Activated CD4-positive, alpha-beta memory T cell treated with anti-CD3 and anti-CD28 coated beads, Interleukin-2, amount 10 ng/mL, durations not matched to agents 7 days and 5 days (primary cell): ENCODE results near the gene PLEKHA5. TPM values are rescaled to one million over a fixed set of nuclear protein-coding genes. Genes with fewer than 3 reads are reported as not detected.

Experiments
- CTCF ChIA-PET: fragments of 350-600 bp; sonication (Branson Sonifier 250); formaldehyde crosslinking; loops from one replicate; lab custom pipeline; 2021; ENCODE audit warnings: antibody characterized with exemption, inconsistent platforms; lab: Charles Lee
- POLR2A ChIA-PET: fragments of 350-600 bp; sonication (Branson Sonifier 250); formaldehyde crosslinking; loops from one replicate; lab custom pipeline; 2021; ENCODE audit warnings: antibody characterized with exemption; lab: Charles Lee
- DNase-seq: peaks from one replicate; pipeline ENCODE4 v3.0.0-alpha.2; 2020
- H3K27ac Mint-ChIP-seq: one replicate; pipeline ENCODE4 v1.8.0; 2021; ENCODE audit warnings: mild to moderate bottlenecking, mixed read lengths
- H3K27me3 Mint-ChIP-seq: one replicate; pipeline ENCODE4 v1.8.0; 2021; ENCODE audit warnings: mixed read lengths
- H3K36me3 Mint-ChIP-seq: one replicate; pipeline ENCODE4 v1.8.0; 2021; ENCODE audit warnings: low read depth, mixed read lengths
- H3K4me1 Mint-ChIP-seq: one replicate; pipeline ENCODE4 v1.8.0; 2021; ENCODE audit warnings: mixed read lengths
- H3K4me3 Mint-ChIP-seq: one replicate; pipeline ENCODE4 v1.8.0; 2021; ENCODE audit warnings: mild to moderate bottlenecking, mixed read lengths
- H3K9me3 Mint-ChIP-seq: one replicate; pipeline ENCODE4 v1.8.0; 2021; ENCODE audit warnings: mixed read lengths
- total RNA-seq, 2 experiments: library from RNA; stranded (reverse); gene quantifications; one replicate each; pipeline ENCODE4 v1.2.3, GENCODE V29; 2021

PLEKHA5 gene
- total RNA-seq, 2 experiments from 2014 or later = 13.5 to 15.2 TPM

- no peaks in the 10 kb centered on the region for H3K9me3 Mint-ChIP-seq
- no peaks in the 10 kb centered on the region for H3K4me1 Mint-ChIP-seq
- no peak overlapping the region for H3K4me3 Mint-ChIP-seq
- H3K27me3 Mint-ChIP-seq = no peaks in the 10 kb centered on the region
- H3K36me3 Mint-ChIP-seq = no peaks in the 10 kb centered on the region
- POLR2A ChIA-PET = no interaction called here
- CTCF ChIA-PET = interaction anchor here (0.6 to 0.7 kb wide), 2 partner anchors 46 to 523 kb away, joined by 3 to 4 read pairs; no protein-coding TSS in a partner anchor
- no peak for DNase-seq
- no peak overlapping the region for H3K27ac Mint-ChIP-seq
These were observed 130.6 kb downstream of the PLEKHA5 start for GRCh38 chr12:19260135-19260534.

- POLR2A ChIA-PET = no interaction called here
- CTCF ChIA-PET = interaction anchor here (0.9 kb wide), 1 partner anchor 310 kb away, joined by 3 read pairs; no protein-coding TSS in a partner anchor
These were observed 132.2 kb downstream of the PLEKHA5 start for GRCh38 chr12:19261773-19262172.

GRCh38 chr12:19263672-19264071 lies 134.1 kb downstream of the PLEKHA5 start:
- Mint-ChIP-seq H3K9me3 (no peaks in the 10 kb centered on the region), H3K27ac (no peak overlapping the region), H3K36me3 (no peaks in the 10 kb centered on the region), H3K27me3 (no peaks in the 10 kb centered on the region), H3K4me3 (no peak overlapping the region), H3K4me1 (no peaks in the 10 kb centered on the region)
- ChIA-PET CTCF (no interaction called here), POLR2A (interaction anchor here (1.1 kb wide), 1 partner anchor 10 kb away, joined by 3 read pairs; no protein-coding TSS in a partner anchor)
- no peak for DNase-seq

More at GRCh38 chr12:19261773-19262172, 132.2 kb downstream of the PLEKHA5 start:
- H3K27me3 Mint-ChIP-seq = no peaks in the 10 kb centered on the region
- no peak overlapping the region for H3K4me3 Mint-ChIP-seq
- DNase-seq = no peak
- no peaks in the 10 kb centered on the region for H3K36me3 Mint-ChIP-seq
- H3K9me3 Mint-ChIP-seq = no peaks in the 10 kb centered on the region
- H3K4me1 Mint-ChIP-seq = no peaks in the 10 kb centered on the region
- H3K27ac Mint-ChIP-seq = no peak overlapping the region

- no peaks in the 10 kb centered on the region for H3K9me3 Mint-ChIP-seq
- DNase-seq = peak; percentile 56
- ChIA-PET CTCF (interaction anchor here (1.3 kb wide), 1 partner anchor 17 kb away, joined by 3 read pairs; no protein-coding TSS in a partner anchor), POLR2A (interaction anchor here (1.1 kb wide), 1 partner anchor 10 kb away, joined by 3 read pairs; no protein-coding TSS in a partner anchor)
- no peak overlapping the region for H3K4me3 Mint-ChIP-seq
- H3K27ac Mint-ChIP-seq = peak overlapping the region; percentile 34
- no peaks in the 10 kb centered on the region for H3K27me3 Mint-ChIP-seq
- H3K36me3 Mint-ChIP-seq = peaks cover 25% of the 10 kb centered on the region
- peaks cover 14% of the 10 kb centered on the region for H3K4me1 Mint-ChIP-seq
These were observed 144.2 kb downstream of the PLEKHA5 start for GRCh38 chr12:19273482-19274330.

GRCh38 chr12:19276767-19277166 lies 147.2 kb downstream of the PLEKHA5 start:
- Mint-ChIP-seq H3K27me3 (no peaks in the 10 kb centered on the region), H3K36me3 (peaks cover 21% of the 10 kb centered on the region), H3K4me1 (peaks cover 14% of the 10 kb centered on the region), H3K4me3 (no peak overlapping the region), H3K9me3 (no peaks in the 10 kb centered on the region), H3K27ac (no peak overlapping the region)
- no peak for DNase-seq
- ChIA-PET CTCF (interaction anchor here (1.5 kb wide), 1 partner anchor 11 kb away, joined by 3 read pairs; no protein-coding TSS in a partner anchor), POLR2A (no interaction called here)

GRCh38 chr12:19277711-19278110 lies 148.2 kb downstream of the PLEKHA5 start:
- no peak for DNase-seq
- POLR2A ChIA-PET = no interaction called here
- Mint-ChIP-seq H3K27ac (no peak overlapping the region), H3K9me3 (no peaks in the 10 kb centered on the region), H3K4me3 (no peak overlapping the region), H3K27me3 (no peaks in the 10 kb centered on the region), H3K36me3 (peaks cover 21% of the 10 kb centered on the region), H3K4me1 (peaks cover 14% of the 10 kb centered on the region)
- CTCF ChIA-PET = interaction anchor here (1.5 kb wide), 1 partner anchor 10 kb away, joined by 3 read pairs; no protein-coding TSS in a partner anchor

- Mint-ChIP-seq H3K27me3 (no peaks in the 10 kb centered on the region), H3K4me1 (peaks cover 13% of the 10 kb centered on the region), H3K9me3 (no peaks in the 10 kb centered on the region), H3K36me3 (peaks cover 21% of the 10 kb centered on the region), H3K27ac (no peak overlapping the region), H3K4me3 (no peak overlapping the region)
- no peak for DNase-seq
- CTCF ChIA-PET = no interaction called here
- POLR2A ChIA-PET = no interaction called here
These were observed 148.9 kb downstream of the PLEKHA5 start for GRCh38 chr12:19278407-19278806.

- H3K27ac Mint-ChIP-seq = no peak overlapping the region
- no peak overlapping the region for H3K4me3 Mint-ChIP-seq
- ChIA-PET CTCF (no interaction called here), POLR2A (no interaction called here)
- no peaks in the 10 kb centered on the region for H3K27me3 Mint-ChIP-seq
- no peak for DNase-seq
- H3K36me3 Mint-ChIP-seq = peaks cover 6% of the 10 kb centered on the region
- no peaks in the 10 kb centered on the region for H3K4me1 Mint-ChIP-seq
- H3K9me3 Mint-ChIP-seq = no peaks in the 10 kb centered on the region
These were observed 152.7 kb downstream of the PLEKHA5 start for GRCh38 chr12:19282133-19282699.

- H3K27me3 Mint-ChIP-seq = no peaks in the 10 kb centered on the region
- ChIA-PET POLR2A (no interaction called here), CTCF (interaction anchor here (1.0 to 1.3 kb wide), 2 partner anchors 9 to 15 kb away, joined by 3 read pairs; no protein-coding TSS in a partner anchor)
- no peak overlapping the region for H3K27ac Mint-ChIP-seq
- no peaks in the 10 kb centered on the region for H3K9me3 Mint-ChIP-seq
- no peak for DNase-seq
- H3K36me3 Mint-ChIP-seq = peaks cover 6% of the 10 kb centered on the region
- no peak overlapping the region for H3K4me3 Mint-ChIP-seq
- H3K4me1 Mint-ChIP-seq = no peaks in the 10 kb centered on the region
These were observed 155.1 kb downstream of the PLEKHA5 start for GRCh38 chr12:19284658-19285057.

- Mint-ChIP-seq H3K36me3 (peaks cover 2% of the 10 kb centered on the region), H3K4me1 (no peaks in the 10 kb centered on the region)
These were observed 156.4 kb downstream of the PLEKHA5 start for GRCh38 chr12:19285793-19286448.

GRCh38 chr12:19287302-19287701 lies 157.8 kb downstream of the PLEKHA5 start:
- Mint-ChIP-seq H3K4me1 (no peaks in the 10 kb centered on the region), H3K9me3 (no peaks in the 10 kb centered on the region), H3K27ac (no peak overlapping the region), H3K36me3 (peaks cover 2% of the 10 kb centered on the region), H3K4me3 (no peak overlapping the region), H3K27me3 (no peaks in the 10 kb centered on the region)
- ChIA-PET POLR2A (no interaction called here), CTCF (interaction anchor here (0.7 to 1.1 kb wide), 3 partner anchors 11 to 69 kb away, joined by 3 read pairs; no protein-coding TSS in a partner anchor)
- DNase-seq = no peak

More at GRCh38 chr12:19285793-19286448, 156.4 kb downstream of the PLEKHA5 start:
- POLR2A ChIA-PET = no interaction called here
- Mint-ChIP-seq H3K9me3 (no peaks in the 10 kb centered on the region), H3K27ac (no peak overlapping the region), H3K27me3 (no peaks in the 10 kb centered on the region), H3K4me3 (no peak overlapping the region)
- no peak for DNase-seq
- CTCF ChIA-PET = interaction anchor here (0.6 kb wide), 1 partner anchor 63 kb away, joined by 5 read pairs; no protein-coding TSS in a partner anchor

- H3K27ac Mint-ChIP-seq = no peak overlapping the region
- no peak overlapping the region for H3K4me3 Mint-ChIP-seq
- H3K4me1 Mint-ChIP-seq = no peaks in the 10 kb centered on the region
- H3K27me3 Mint-ChIP-seq = no peaks in the 10 kb centered on the region
- ChIA-PET POLR2A (no interaction called here), CTCF (interaction anchor here (0.7 to 1.6 kb wide), 7 partner anchors 11 to 273 kb away, joined by 3 to 4 read pairs (median 3); no protein-coding TSS in a partner anchor)
- H3K36me3 Mint-ChIP-seq = peaks cover 2% of the 10 kb centered on the region
- no peaks in the 10 kb centered on the region for H3K9me3 Mint-ChIP-seq
- no peak for DNase-seq
These were observed 158.6 kb downstream of the PLEKHA5 start for GRCh38 chr12:19288161-19288560.
